SU-DHL-6 (cell line): ENCODE results near the gene COL4A2.

Source experiments
- H2AFZ ChIP-seq: fragments of 200-600 bp; sonication (generic); 2 replicates; pipeline ENCODE4 v1.6.1; 2014; ENCODE audit warnings: low read depth, mild to moderate bottlenecking, moderate library complexity, mixed read lengths, antibody characterized with exemption, low read length; ENCODE audit not compliant: severe bottlenecking
- H3F3A ChIP-seq: fragments of 200-600 bp; shearing (Covaris generic); 2 replicates; pipeline ENCODE4 v1.6.0; 2016; ENCODE audit warnings: antibody characterized with exemption, mild to moderate bottlenecking; ENCODE audit not compliant: insufficient read depth
- H3K27ac ChIP-seq: fragments of 200-600 bp; sonication (generic); 2 replicates; pipeline ENCODE4 v1.5.1; 2016; ENCODE audit warnings: low read depth, mild to moderate bottlenecking, low read length, moderate library complexity, mixed read lengths
- H3K27me3 ChIP-seq: fragments of 200-600 bp; sonication (generic), shearing (Covaris generic); 2 replicates; pipeline ENCODE4 v1.6.0; 2014; ENCODE audit warnings: mild to moderate bottlenecking, low read length
- H3K36me3 ChIP-seq: fragments of 200-600 bp; sonication (generic); 2 replicates; pipeline ENCODE4 v1.6.1; 2014; ENCODE audit warnings: mild to moderate bottlenecking, low read length, mixed read lengths
- H3K4me2 ChIP-seq: fragments of 300-600, 200-600 bp; shearing (Covaris generic), sonication (generic); 2 replicates; pipeline ENCODE4 v1.6.0; 2014; ENCODE audit warnings: low read length, low read depth, mild to moderate bottlenecking; ENCODE audit not compliant: poor library complexity, severe bottlenecking
- H3K4me3 ChIP-seq: fragments of 200-600 bp; sonication (generic); 2 replicates; pipeline ENCODE4 v1.5.1; 2014; ENCODE audit warnings: antibody characterized with exemption, low read length, mild to moderate bottlenecking, mixed read lengths; ENCODE audit not compliant: insufficient read depth, poor library complexity, severe bottlenecking
- H3K79me2 ChIP-seq: fragments of 200-600 bp; sonication (generic); 2 replicates; pipeline ENCODE4 v1.6.1; 2014; ENCODE audit warnings: mild to moderate bottlenecking, low read length, moderate library complexity; ENCODE audit not compliant: insufficient read depth
- H3K9ac ChIP-seq: fragments of 200-600 bp; sonication (generic); 2 replicates; pipeline ENCODE4 v1.7.0; 2014; ENCODE audit warnings: mild to moderate bottlenecking, low read length
- H3K9me2 ChIP-seq: fragments of 200-600 bp; sonication (generic); replicated peaks from 2 replicates; pipeline ENCODE4 v1.6.1; 2014; ENCODE audit warnings: low read length; ENCODE audit not compliant: insufficient read depth
- H3K9me3 ChIP-seq: fragments of 200-600 bp; sonication (generic); 2 replicates; pipeline ENCODE4 v1.6.1; 2014; ENCODE audit warnings: low read length, mixed read lengths; ENCODE audit not compliant: insufficient read depth
- H4K20me1 ChIP-seq: fragments of 200-600 bp; sonication (generic); 2 replicates; pipeline ENCODE4 v1.6.1; 2014; ENCODE audit warnings: low read depth, mild to moderate bottlenecking, antibody characterized with exemption, low read length, moderate library complexity, mixed read lengths
- EZH2phosphoT487 ChIP-seq: fragments of 200-600 bp; sonication (generic), shearing (Covaris generic); conservative IDR thresholded peaks from 2 replicates; pipeline ENCODE4 v1.6.1; 2018; ENCODE audit warnings: mild to moderate bottlenecking, antibody characterized with exemption, low read length, moderate library complexity, mixed read lengths
- TF ChIP-seq, protein P1 (sequence below): fragments of 200-600 bp; sonication (generic); IDR thresholded peaks from one replicate; pipeline ENCODE4 v1.5.1; 2017; ENCODE audit warnings: antibody characterized with exemption, mild to moderate bottlenecking, low read length, moderate library complexity; ENCODE audit not compliant: insufficient read depth, poor library complexity, severe bottlenecking

Gene COL4A2

DNA sequence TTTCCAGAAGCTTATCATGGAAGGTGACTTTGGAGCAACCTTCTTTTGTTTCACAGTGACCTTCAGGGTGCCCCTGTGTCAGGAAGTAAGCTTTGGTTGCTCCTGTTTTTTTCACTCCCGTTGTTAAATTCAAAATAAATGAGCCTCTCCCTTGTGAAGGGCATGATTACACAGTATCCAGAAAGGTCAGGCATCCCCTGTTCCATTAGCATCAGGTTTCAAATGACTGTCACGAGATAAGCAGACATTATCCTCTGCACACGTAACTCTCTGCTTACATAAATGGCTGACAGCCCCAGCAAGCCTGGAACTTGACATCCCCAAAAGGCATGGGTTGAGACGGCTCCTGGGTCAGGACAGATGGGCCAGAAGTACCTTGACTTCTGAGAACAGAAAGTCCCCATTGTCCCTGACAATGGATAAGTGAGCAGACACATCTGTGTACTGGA lies 202.4 kb downstream of the COL4A2 start:
- Histone ChIP-seq H3K4me3 (no peak overlapping the region), H3F3A (no peaks in the 10 kb centered on the region), H3K9ac (no peak overlapping the region), H3K79me2 (no peaks in the 10 kb centered on the region), H3K9me3 (no peaks in the 10 kb centered on the region), H3K27ac (no peak overlapping the region), H3K9me2 (no peaks in the 10 kb centered on the region), H4K20me1 (no peaks in the 10 kb centered on the region), H3K4me2 (no peak overlapping the region), H2AFZ (no peak overlapping the region), H3K36me3 (no peaks in the 10 kb centered on the region), H3K27me3 (no peaks in the 10 kb centered on the region)
- TF ChIP-seq, protein P1, sequence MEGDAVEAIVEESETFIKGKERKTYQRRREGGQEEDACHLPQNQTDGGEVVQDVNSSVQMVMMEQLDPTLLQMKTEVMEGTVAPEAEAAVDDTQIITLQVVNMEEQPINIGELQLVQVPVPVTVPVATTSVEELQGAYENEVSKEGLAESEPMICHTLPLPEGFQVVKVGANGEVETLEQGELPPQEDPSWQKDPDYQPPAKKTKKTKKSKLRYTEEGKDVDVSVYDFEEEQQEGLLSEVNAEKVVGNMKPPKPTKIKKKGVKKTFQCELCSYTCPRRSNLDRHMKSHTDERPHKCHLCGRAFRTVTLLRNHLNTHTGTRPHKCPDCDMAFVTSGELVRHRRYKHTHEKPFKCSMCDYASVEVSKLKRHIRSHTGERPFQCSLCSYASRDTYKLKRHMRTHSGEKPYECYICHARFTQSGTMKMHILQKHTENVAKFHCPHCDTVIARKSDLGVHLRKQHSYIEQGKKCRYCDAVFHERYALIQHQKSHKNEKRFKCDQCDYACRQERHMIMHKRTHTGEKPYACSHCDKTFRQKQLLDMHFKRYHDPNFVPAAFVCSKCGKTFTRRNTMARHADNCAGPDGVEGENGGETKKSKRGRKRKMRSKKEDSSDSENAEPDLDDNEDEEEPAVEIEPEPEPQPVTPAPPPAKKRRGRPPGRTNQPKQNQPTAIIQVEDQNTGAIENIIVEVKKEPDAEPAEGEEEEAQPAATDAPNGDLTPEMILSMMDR = no peak
- no peak for TF ChIP-seq EZH2phosphoT487

DNA sequence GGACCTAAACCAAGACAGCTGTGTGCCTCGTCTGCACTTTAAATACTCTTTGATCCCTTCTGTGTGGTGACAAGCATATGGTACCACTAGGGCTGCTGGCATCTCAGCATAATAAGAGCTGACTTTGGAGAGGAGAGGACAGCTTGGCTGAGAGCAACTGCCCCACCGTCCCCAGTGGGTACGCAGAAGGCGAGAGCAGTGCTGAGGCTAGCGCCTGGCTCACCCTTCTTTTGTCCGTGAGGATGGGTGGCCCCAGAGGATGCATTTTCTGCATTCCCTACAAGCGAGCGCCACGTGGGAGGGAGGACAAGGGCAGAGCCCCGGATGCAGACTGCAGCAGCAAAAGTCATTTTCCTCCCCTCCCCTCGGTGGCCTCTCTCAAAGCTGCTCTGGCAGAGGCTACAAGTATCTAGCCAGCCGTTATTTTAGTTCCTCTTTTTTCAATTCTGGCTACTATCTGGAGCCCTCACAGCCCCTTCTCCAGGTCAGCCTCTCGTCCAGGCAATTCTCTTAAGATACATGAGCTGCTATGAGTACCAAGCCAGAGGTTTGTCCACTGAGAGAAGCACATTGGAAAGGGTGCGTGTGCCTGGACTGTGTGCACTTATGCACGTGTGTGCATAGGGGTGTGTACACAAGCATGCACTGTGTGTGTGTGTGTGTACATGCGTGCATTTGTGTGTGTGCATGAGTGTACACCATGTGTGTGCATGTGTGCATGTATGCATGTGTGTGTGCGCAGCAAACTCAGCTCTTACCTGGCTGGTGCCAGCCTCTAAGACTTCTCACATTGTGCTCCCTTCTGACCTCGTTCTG lies 203.1 kb downstream of the COL4A2 start:
- Histone ChIP-seq H3K27ac (no peak overlapping the region), H2AFZ (no peak overlapping the region), H3K36me3 (no peaks in the 10 kb centered on the region), H3K27me3 (no peaks in the 10 kb centered on the region), H3K9me3 (no peaks in the 10 kb centered on the region), H4K20me1 (no peaks in the 10 kb centered on the region), H3K79me2 (no peaks in the 10 kb centered on the region), H3K4me3 (no peak overlapping the region), H3K9me2 (no peaks in the 10 kb centered on the region), H3K9ac (no peak overlapping the region), H3F3A (no peaks in the 10 kb centered on the region), H3K4me2 (no peak overlapping the region)
- TF ChIP-seq, protein P1 = no peak
- no peak for TF ChIP-seq EZH2phosphoT487

DNA sequence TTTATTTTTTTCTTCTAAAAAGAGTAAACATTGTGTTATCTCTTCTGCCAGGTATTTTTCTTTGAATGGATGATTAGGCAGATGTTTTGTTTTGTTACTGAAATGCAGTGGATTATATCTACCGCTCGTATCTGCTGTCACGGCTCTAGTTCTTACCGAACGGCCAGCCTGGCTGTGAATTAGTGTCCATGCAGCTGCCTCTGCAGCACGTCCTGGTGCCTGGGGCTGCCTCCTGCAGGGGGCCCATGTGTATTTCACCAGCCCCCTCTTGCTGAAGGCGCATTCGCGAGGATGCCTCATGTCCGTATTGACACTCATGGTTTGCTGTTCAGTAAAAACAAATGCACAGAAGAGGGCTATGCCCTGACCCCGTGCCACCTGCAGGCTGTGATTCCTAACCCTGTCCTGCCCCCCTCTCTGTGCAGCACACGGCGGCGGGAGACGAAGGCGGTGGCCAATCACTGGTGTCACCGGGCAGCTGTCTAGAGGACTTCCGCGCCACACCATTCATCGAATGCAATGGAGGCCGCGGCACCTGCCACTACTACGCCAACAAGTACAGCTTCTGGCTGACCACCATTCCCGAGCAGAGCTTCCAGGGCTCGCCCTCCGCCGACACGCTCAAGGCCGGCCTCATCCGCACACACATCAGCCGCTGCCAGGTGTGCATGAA lies 204.6 kb downstream of the COL4A2 start:
- Histone ChIP-seq H3K4me2 (no peak overlapping the region), H4K20me1 (no peaks in the 10 kb centered on the region), H3F3A (no peaks in the 10 kb centered on the region), H3K9ac (no peak overlapping the region), H3K27ac (no peak overlapping the region), H3K9me2 (no peaks in the 10 kb centered on the region), H3K27me3 (no peaks in the 10 kb centered on the region), H3K79me2 (no peaks in the 10 kb centered on the region), H3K9me3 (no peaks in the 10 kb centered on the region), H3K36me3 (no peaks in the 10 kb centered on the region), H2AFZ (no peak overlapping the region), H3K4me3 (no peak overlapping the region)
- TF ChIP-seq, protein P1 = no peak
- no peak for TF ChIP-seq EZH2phosphoT487
